Measurements from ENCODE around the gene OSBP. TPM values are rescaled to one million over a fixed set of nuclear protein-coding genes. Genes with fewer than 3 reads are reported as not detected.

Gene OSBP
- total RNA-seq, 1 experiment from 2014 or later = 43.8 TPM

DNA sequence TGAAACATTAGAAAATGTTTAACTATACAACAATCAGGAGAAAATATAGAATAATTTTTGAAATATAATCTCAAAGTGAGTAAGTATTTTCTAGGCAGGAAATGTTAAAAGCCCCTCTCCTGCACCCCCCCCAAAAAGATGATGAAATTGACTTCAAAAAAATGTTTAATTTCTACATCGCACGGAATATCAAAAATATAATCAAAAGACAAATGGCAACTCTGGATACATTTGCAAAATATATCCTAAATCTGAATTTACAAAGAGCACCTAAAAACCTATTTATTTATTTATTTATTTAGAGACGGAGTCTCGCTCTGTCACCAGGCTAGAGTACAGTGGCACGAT is 67.3 kb downstream of the OSBP start:
- Histone ChIP-seq H3K9ac (ENCODE audit: low read length) (peak overlapping the region; percentile 31; the same call in 1 of the 2 replicates), H3K79me2 (ENCODE audit: insufficient read depth, low read length) (no peaks in the 10 kb centered on the region), H3K9me2 (ENCODE audit: insufficient read depth) (no peaks in the 10 kb centered on the region), H3K9me3 (ENCODE audit: control insufficient read depth in 1 of 2, insufficient read depth in 1 of 2, low read depth in 1 of 2, low read length in 2 of 2) (no peaks in the 10 kb centered on the region), H4K20me1 (ENCODE audit: insufficient read depth) (no peaks in the 10 kb centered on the region), H3K27me3 (ENCODE audit: insufficient read depth, low read length) (no peaks in the 10 kb centered on the region), H3K4me1 (ENCODE audit: control insufficient read depth in 1 of 2, insufficient read depth in 2 of 2, low read length in 2 of 2) (peaks cover 48 to 77% of the 10 kb centered on the region in 2 experiments), H2AFZ (ENCODE audit: low read depth, low read length, poor library complexity, severe bottlenecking) (no peak overlapping the region), H3K4me2 (ENCODE audit: low read length) (peak overlapping the region; percentile 59), H3K36me3 (ENCODE audit: control insufficient read depth in 1 of 2, insufficient read depth in 2 of 2, low read length in 2 of 2) (no peaks in the 10 kb centered on the region), H3K4me3 (replicated peaks in 1 of 2; ENCODE audit: low read depth in 1 of 2, low read length in 2 of 2) (no peak overlapping the region), H3K27ac (ENCODE audit: low read depth, low read length) (0 out of 2 replicates have a peak overlapping the region, but pooled peaks have one; percentile 4)
- CTCF ChIA-PET = interaction anchor here (4.7 kb wide), 1 partner anchor 11 kb away, joined by 26 read pairs; no protein-coding TSS in a partner anchor
- RAD21 ChIA-PET (ENCODE audit: low non-redundant PET in 1 of 2, low total read pairs in 2 of 2, uncharacterized antibody in 2 of 2, unreplicated experiment in 2 of 2) = no interaction called here
- POLR2A ChIA-PET = interaction anchor here (1.1 to 2.1 kb wide), 3 partner anchors 10 to 18 kb away, joined by 3 to 17 read pairs (median 3); no protein-coding TSS in a partner anchor
- BruUV-seq (replicated peaks) = no TSS peak
- TF ChIP-seq TCF7L2 (IDR thresholded peaks at IDR 0.05; ENCODE audit: borderline replicate concordance, extremely low read depth, insufficient read depth, insufficient read length) (no peak), POLR2AphosphoS5 (IDR thresholded peaks at IDR 0.05; ENCODE audit: low read depth, low read length) (no peak), ZFX (IDR thresholded peaks at IDR 0.05) (no peak), ZNF274 (IDR thresholded peaks at IDR 0.05; ENCODE audit: low read depth, low read length) (no peak), EZH2 (IDR thresholded peaks at IDR 0.05) (no peak), JUND (IDR thresholded peaks at IDR 0.05) (no peak), SP1 (IDR thresholded peaks at IDR 0.05; ENCODE audit: low read depth) (no peak), EZH2phosphoT487 (IDR thresholded peaks at IDR 0.05; ENCODE audit: borderline replicate concordance) (no peak), RAD21 (IDR thresholded peaks at IDR 0.05; ENCODE audit: low read depth) (no peak), ELF1 (IDR thresholded peaks at IDR 0.05; ENCODE audit: borderline replicate concordance, low read depth) (no peak), CEBPB (IDR thresholded peaks at IDR 0.05; ENCODE audit: low read depth) (no peak), EGR1 (IDR thresholded peaks at IDR 0.05; ENCODE audit: low read depth) (no peak), SIN3A (IDR thresholded peaks at IDR 0.05; ENCODE audit: low read depth) (no peak)
- TF ChIP-seq, protein P1, sequence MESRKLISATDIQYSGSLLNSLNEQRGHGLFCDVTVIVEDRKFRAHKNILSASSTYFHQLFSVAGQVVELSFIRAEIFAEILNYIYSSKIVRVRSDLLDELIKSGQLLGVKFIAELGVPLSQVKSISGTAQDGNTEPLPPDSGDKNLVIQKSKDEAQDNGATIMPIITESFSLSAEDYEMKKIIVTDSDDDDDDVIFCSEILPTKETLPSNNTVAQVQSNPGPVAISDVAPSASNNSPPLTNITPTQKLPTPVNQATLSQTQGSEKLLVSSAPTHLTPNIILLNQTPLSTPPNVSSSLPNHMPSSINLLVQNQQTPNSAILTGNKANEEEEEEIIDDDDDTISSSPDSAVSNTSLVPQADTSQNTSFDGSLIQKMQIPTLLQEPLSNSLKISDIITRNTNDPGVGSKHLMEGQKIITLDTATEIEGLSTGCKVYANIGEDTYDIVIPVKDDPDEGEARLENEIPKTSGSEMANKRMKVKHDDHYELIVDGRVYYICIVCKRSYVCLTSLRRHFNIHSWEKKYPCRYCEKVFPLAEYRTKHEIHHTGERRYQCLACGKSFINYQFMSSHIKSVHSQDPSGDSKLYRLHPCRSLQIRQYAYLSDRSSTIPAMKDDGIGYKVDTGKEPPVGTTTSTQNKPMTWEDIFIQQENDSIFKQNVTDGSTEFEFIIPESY (IDR thresholded peaks at IDR 0.05; ENCODE audit: extremely low read depth, insufficient replicate concordance, low read length) = no peak
- TF ChIP-seq, protein P2, sequence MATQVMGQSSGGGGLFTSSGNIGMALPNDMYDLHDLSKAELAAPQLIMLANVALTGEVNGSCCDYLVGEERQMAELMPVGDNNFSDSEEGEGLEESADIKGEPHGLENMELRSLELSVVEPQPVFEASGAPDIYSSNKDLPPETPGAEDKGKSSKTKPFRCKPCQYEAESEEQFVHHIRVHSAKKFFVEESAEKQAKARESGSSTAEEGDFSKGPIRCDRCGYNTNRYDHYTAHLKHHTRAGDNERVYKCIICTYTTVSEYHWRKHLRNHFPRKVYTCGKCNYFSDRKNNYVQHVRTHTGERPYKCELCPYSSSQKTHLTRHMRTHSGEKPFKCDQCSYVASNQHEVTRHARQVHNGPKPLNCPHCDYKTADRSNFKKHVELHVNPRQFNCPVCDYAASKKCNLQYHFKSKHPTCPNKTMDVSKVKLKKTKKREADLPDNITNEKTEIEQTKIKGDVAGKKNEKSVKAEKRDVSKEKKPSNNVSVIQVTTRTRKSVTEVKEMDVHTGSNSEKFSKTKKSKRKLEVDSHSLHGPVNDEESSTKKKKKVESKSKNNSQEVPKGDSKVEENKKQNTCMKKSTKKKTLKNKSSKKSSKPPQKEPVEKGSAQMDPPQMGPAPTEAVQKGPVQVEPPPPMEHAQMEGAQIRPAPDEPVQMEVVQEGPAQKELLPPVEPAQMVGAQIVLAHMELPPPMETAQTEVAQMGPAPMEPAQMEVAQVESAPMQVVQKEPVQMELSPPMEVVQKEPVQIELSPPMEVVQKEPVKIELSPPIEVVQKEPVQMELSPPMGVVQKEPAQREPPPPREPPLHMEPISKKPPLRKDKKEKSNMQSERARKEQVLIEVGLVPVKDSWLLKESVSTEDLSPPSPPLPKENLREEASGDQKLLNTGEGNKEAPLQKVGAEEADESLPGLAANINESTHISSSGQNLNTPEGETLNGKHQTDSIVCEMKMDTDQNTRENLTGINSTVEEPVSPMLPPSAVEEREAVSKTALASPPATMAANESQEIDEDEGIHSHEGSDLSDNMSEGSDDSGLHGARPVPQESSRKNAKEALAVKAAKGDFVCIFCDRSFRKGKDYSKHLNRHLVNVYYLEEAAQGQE (IDR thresholded peaks at IDR 0.05; ENCODE audit: low read depth) = no peak
- DNase-seq (ENCODE audit: low read depth, low spot score) (no peak), ATAC-seq (no peak)
- intact Hi-C loops (cut with micrococcal nuclease) = no loop called here
